ENCODE measurements around the gene PALB2. TPM values are rescaled to one million over a fixed set of nuclear protein-coding genes. Genes with fewer than 3 reads are reported as not detected.
A peak's percentile ranks its signal among the peaks of the same experiment; 100 is the strongest.
"Not testable (repeated sequence)": the region's sequence is repeated elsewhere in the genome, so short reads cannot be mapped to it uniquely, and the experiment has no call there.

PALB2 gene
- total RNA-seq, 1 donor from 2014 or later: 8.5 TPM

GRCh38 chr16:23615805-23616204 is 25.3 kb downstream of the PALB2 start:
- H3K4me3 ChIP-seq (ENCODE audit: low read depth, low read length): no peak overlapping the region
- no peak for DNase-seq (ENCODE audit: low read depth)
- TF ChIP-seq CTCF (conservative IDR thresholded peaks at IDR 0.05; ENCODE audit: low read depth, low read length): no peak

GRCh38 chr16:23611936-23612335 is 29.2 kb downstream of the PALB2 start:
- TF ChIP-seq CTCF (conservative IDR thresholded peaks at IDR 0.05; ENCODE audit: low read depth, low read length): no peak
- peak; percentile 59 for DNase-seq (ENCODE audit: low read depth)
- no peak overlapping the region for H3K4me3 ChIP-seq (ENCODE audit: low read depth, low read length)

GRCh38 chr16:23610905-23611304 is 30.2 kb downstream of the PALB2 start:
- not testable (repeated sequence) for DNase-seq (ENCODE audit: low read depth); H3K4me3 ChIP-seq (ENCODE audit: low read depth, low read length)

- H3K4me3 ChIP-seq (ENCODE audit: low read depth, low read length): no peak overlapping the region
- no peak for DNase-seq (ENCODE audit: low read depth)
- no peak for TF ChIP-seq CTCF (conservative IDR thresholded peaks at IDR 0.05; ENCODE audit: low read depth, low read length)
Observed at GRCh38 chr16:23609929-23610328, 31.2 kb downstream of the PALB2 start.

- no peak for DNase-seq (ENCODE audit: low read depth)
- H3K4me3 ChIP-seq (ENCODE audit: low read depth, low read length): no peak overlapping the region
- TF ChIP-seq CTCF (conservative IDR thresholded peaks at IDR 0.05; ENCODE audit: low read depth, low read length): no peak
Observed at GRCh38 chr16:23608194-23608593, 32.9 kb downstream of the PALB2 start.

GRCh38 chr16:23607726-23608125 is 33.4 kb downstream of the PALB2 start:
- DNase-seq (ENCODE audit: low read depth): no peak
- no peak overlapping the region for H3K4me3 ChIP-seq (ENCODE audit: low read depth, low read length)
- no peak for TF ChIP-seq CTCF (conservative IDR thresholded peaks at IDR 0.05; ENCODE audit: low read depth, low read length)

GRCh38 chr16:23597003-23597756 is 43.9 kb downstream of the PALB2 start:
- TF ChIP-seq CTCF (conservative IDR thresholded peaks at IDR 0.05; ENCODE audit: low read depth, low read length): peak; percentile 16
- DNase-seq (ENCODE audit: low read depth): no peak

More at GRCh38 chr16:23597003-23597756, 43.9 kb downstream of the PALB2 start:
- no peak overlapping the region for H3K4me3 ChIP-seq (ENCODE audit: low read depth, low read length)
